DND-41 (cell line): ENCODE results near the gene SPATA31E1.

Source experiments
- ATAC-seq: fragments of 200-7000 bp; cut with Tn5 transposase; 3 replicates; pipeline ENCODE4 v1.9.1; 2021; ENCODE audit warnings: low read depth; ENCODE audit not compliant: insufficient read depth
- DNase-seq: peaks from one replicate; pipeline ENCODE4 v3.0.0-alpha.2; 2020
- H2AFZ ChIP-seq: 2 replicates; pipeline ENCODE4 v1.6.0; 2012; ENCODE audit warnings: low read depth, low read length
- H3K27ac ChIP-seq: 2 replicates; pipeline ENCODE4 v1.5.1; 2012; ENCODE audit warnings: low read length, inconsistent platforms
- H3K27me3 ChIP-seq: fragments of 200-600 bp; sonication (generic); 2 replicates; pipeline ENCODE4 v1.6.0; 2012; ENCODE audit warnings: low read length, mild to moderate bottlenecking, inconsistent platforms; ENCODE audit not compliant: insufficient read depth, poor library complexity
- H3K36me3 ChIP-seq: 2 replicates; pipeline ENCODE4 v1.5.1; 2012; ENCODE audit warnings: low read length, inconsistent platforms; ENCODE audit not compliant: insufficient read depth
- H3K4me1 ChIP-seq: 2 replicates; pipeline ENCODE4 v1.5.1; 2012; ENCODE audit warnings: mild to moderate bottlenecking, low read length; ENCODE audit not compliant: insufficient read depth
- H3K4me2 ChIP-seq: 2 replicates; pipeline ENCODE4 v1.6.0; 2012; ENCODE audit warnings: mild to moderate bottlenecking, moderate library complexity, low read length, inconsistent platforms; ENCODE audit not compliant: insufficient read depth
- H3K4me3 ChIP-seq, 2 experiments: fragments of 200-600 bp in 1 of 2; shearing (Covaris generic) in 1 of 2; 2 replicates each; pipeline ENCODE4 v1.5.1; 2012 to 2016; ENCODE audit warnings: inconsistent platforms in 2 of 2, low read length in 2 of 2, mild to moderate bottlenecking in 2 of 2, low read depth in 1 of 2, moderate library complexity in 1 of 2
- H3K79me2 ChIP-seq: 2 replicates; pipeline ENCODE4 v1.6.0; 2012; ENCODE audit warnings: low read length, inconsistent platforms; ENCODE audit not compliant: insufficient read depth
- H3K9ac ChIP-seq: 2 replicates; pipeline ENCODE4 v1.6.0; 2012; ENCODE audit warnings: low read depth, mild to moderate bottlenecking, inconsistent platforms, low read length, moderate library complexity
- H3K9me3 ChIP-seq: 2 replicates; pipeline ENCODE4 v1.5.1; 2012; ENCODE audit warnings: low read length, moderate library complexity, mild to moderate bottlenecking, inconsistent platforms; ENCODE audit not compliant: insufficient read depth, severe bottlenecking
- H4K20me1 ChIP-seq: 2 replicates; pipeline ENCODE4 v1.6.0; 2012; ENCODE audit warnings: low read length; ENCODE audit not compliant: insufficient read depth
- EZH2 ChIP-seq: IDR thresholded peaks from 3 replicates; pipeline ENCODE4 v1.6.1; 2012; ENCODE audit warnings: borderline replicate concordance, low read depth, mild to moderate bottlenecking, moderate library complexity, low read length, inconsistent platforms; ENCODE audit not compliant: severe bottlenecking
- TF ChIP-seq, protein P1 (sequence below): IDR thresholded peaks from 2 replicates; pipeline ENCODE4 v1.5.1; 2012; ENCODE audit warnings: borderline replicate concordance, low read length, moderate library complexity, mild to moderate bottlenecking; ENCODE audit not compliant: poor library complexity, severe bottlenecking; ENCODE audit errors: extremely low read depth

Gene SPATA31E1

DNA sequence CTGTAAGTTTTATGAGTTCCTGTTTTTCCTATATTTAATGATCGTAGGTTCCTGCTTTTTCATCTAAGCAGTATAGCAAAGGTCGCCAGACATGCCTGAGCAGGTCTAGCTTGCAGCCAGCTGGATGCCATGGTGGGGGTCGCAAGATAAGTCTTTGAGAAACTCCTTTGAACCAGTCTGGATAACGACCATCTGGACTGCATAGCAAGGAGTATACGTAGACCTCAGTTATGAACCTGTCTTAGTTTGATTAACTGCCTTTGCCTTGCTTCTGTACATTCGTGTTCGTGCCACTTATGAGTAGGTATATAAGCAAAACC lies 8.4 kb upstream of the SPATA31E1 start:
- H3K27ac ChIP-seq = no peak overlapping the region
- no peak for ATAC-seq
- H4K20me1 ChIP-seq = no peaks in the 10 kb centered on the region
- H3K9ac ChIP-seq = no peak overlapping the region
- H3K9me3 ChIP-seq = no peaks in the 10 kb centered on the region
- no peaks in the 10 kb centered on the region for H3K79me2 ChIP-seq
- H2AFZ ChIP-seq = no peak overlapping the region
- H3K27me3 ChIP-seq = peaks cover 4% of the 10 kb centered on the region
- no peak overlapping the region for H3K4me2 ChIP-seq
- DNase-seq = no peak
- no peaks in the 10 kb centered on the region for H3K36me3 ChIP-seq
- H3K4me1 ChIP-seq = no peaks in the 10 kb centered on the region
- TF ChIP-seq, protein P1, sequence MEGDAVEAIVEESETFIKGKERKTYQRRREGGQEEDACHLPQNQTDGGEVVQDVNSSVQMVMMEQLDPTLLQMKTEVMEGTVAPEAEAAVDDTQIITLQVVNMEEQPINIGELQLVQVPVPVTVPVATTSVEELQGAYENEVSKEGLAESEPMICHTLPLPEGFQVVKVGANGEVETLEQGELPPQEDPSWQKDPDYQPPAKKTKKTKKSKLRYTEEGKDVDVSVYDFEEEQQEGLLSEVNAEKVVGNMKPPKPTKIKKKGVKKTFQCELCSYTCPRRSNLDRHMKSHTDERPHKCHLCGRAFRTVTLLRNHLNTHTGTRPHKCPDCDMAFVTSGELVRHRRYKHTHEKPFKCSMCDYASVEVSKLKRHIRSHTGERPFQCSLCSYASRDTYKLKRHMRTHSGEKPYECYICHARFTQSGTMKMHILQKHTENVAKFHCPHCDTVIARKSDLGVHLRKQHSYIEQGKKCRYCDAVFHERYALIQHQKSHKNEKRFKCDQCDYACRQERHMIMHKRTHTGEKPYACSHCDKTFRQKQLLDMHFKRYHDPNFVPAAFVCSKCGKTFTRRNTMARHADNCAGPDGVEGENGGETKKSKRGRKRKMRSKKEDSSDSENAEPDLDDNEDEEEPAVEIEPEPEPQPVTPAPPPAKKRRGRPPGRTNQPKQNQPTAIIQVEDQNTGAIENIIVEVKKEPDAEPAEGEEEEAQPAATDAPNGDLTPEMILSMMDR = no peak
- no peak for TF ChIP-seq EZH2
- no peak overlapping the region for H3K4me3 ChIP-seq

DNA sequence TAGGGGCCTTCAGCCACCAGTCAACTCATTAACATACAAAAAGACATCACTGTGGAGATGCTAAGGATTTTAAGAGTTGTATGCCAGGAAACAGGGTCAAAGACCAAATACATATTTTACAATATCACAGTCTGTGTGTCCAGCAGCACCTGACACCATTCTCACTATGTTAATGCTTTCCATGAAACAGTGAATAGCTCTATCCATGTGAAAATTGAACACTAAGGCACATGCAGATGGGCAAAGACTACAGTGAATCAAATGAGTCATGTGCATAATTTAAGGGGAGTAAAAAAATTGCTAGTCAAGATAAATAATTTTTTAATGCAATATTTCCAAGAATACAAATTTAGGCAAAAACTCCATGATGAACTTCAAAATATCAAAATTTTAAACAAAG lies 7.6 kb upstream of the SPATA31E1 start:
- Histone ChIP-seq H3K9me3 (no peaks in the 10 kb centered on the region), H3K4me2 (no peak overlapping the region), H3K4me3 (no peak overlapping the region), H3K27ac (no peak overlapping the region), H3K27me3 (peaks cover 4% of the 10 kb centered on the region), H2AFZ (no peak overlapping the region), H3K36me3 (no peaks in the 10 kb centered on the region), H3K9ac (no peak overlapping the region), H3K79me2 (no peaks in the 10 kb centered on the region), H4K20me1 (no peaks in the 10 kb centered on the region), H3K4me1 (no peaks in the 10 kb centered on the region)
- TF ChIP-seq EZH2 = no peak
- no peak for ATAC-seq
- DNase-seq = no peak

DNA sequence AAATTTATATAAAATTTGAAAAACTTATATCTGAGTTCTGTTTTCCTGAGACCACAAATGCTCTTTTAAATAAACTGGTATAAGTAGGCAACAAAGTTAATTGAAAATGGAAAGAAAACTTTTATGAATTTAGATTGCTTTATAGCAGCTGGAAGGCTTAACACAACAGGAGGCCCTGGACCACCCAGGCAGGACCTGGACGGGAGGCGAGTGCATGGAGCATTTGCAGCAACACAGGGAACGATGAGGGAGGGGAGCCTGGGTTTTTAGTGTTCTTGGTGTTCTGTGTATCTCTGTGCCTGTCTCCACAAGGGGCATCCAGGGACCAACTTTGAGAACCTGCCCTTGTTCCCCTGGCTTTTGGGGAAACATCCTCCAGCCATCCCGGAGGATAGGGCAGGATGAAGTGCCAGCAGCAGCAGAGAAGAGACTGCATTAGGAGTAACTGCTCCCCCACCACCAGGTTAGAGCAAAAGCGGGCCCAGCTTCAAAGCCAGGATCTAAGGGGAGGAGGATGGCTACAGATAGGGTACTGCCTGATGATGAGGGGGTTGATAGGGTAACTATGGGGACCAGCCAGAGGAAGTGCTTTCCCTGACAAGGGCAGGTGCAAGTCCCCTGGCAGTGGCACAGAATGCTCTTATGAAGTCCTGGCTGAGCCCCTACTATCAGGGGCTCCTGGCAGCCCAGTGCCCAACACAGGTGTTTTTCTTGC lies 6.7 kb upstream of the SPATA31E1 start:
- H3K27ac ChIP-seq = no peak overlapping the region
- H3K4me3 ChIP-seq = no peak overlapping the region
- H3K9ac ChIP-seq = no peak overlapping the region
- no peaks in the 10 kb centered on the region for H3K4me1 ChIP-seq
- H4K20me1 ChIP-seq = no peaks in the 10 kb centered on the region
- H3K27me3 ChIP-seq = peaks cover 4% of the 10 kb centered on the region
- ATAC-seq (no peak), DNase-seq (no peak)
- no peak overlapping the region for H3K4me2 ChIP-seq
- TF ChIP-seq EZH2 = no peak
- no peaks in the 10 kb centered on the region for H3K79me2 ChIP-seq
- H2AFZ ChIP-seq = no peak overlapping the region
- no peaks in the 10 kb centered on the region for H3K9me3 ChIP-seq
- no peaks in the 10 kb centered on the region for H3K36me3 ChIP-seq

DNA sequence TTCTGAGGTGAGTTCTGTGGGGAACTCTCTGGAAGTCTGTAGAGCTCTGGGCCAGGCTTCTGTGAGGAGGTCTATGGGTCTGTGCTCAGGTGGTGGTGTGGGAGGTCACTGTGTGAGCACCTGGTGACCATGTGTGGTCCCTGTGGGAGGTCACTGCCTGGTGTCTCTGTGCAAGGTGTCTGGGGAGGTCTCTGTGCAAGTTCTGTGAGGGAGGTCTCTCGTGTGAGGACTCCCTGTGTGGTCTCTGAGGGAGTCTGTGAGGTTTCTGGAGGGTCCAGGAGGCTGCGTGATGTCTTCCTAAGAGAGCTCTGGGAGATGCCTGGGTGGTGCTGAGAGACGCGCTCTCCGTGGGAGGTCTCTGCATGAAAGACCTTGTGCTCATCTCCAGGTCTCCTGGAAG lies 6.0 kb upstream of the SPATA31E1 start:
- ATAC-seq = no peak
- Histone ChIP-seq H3K27me3 (peaks cover 4% of the 10 kb centered on the region), H3K4me3 (no peak overlapping the region)

More for the DNA sequence above, 6.0 kb upstream of the SPATA31E1 start:
- no peak for DNase-seq
- H3K4me1 ChIP-seq = no peaks in the 10 kb centered on the region
- H3K36me3 ChIP-seq = no peaks in the 10 kb centered on the region
- H3K4me2 ChIP-seq = no peak overlapping the region
- no peaks in the 10 kb centered on the region for H3K79me2 ChIP-seq
- TF ChIP-seq, protein P1 = no peak
- no peak for TF ChIP-seq EZH2
- H3K9ac ChIP-seq = no peak overlapping the region
- no peaks in the 10 kb centered on the region for H3K9me3 ChIP-seq
- no peak overlapping the region for H3K27ac ChIP-seq
- no peaks in the 10 kb centered on the region for H4K20me1 ChIP-seq
- no peak overlapping the region for H2AFZ ChIP-seq
